C4-2B (cell line): ENCODE measurements around the gene KRT12.

Experiments used
- ZFX ChIP-seq: fragments of 450-650 bp; IDR thresholded peaks from 2 replicates; pipeline ENCODE4 v1.6.1; 2017
- TF ChIP-seq, protein P1 (sequence below): fragments of 450-650 bp; conservative IDR thresholded peaks from 2 replicates; pipeline ENCODE4 v1.5.1; 2017; ENCODE audit warnings: mild to moderate bottlenecking

DNA sequence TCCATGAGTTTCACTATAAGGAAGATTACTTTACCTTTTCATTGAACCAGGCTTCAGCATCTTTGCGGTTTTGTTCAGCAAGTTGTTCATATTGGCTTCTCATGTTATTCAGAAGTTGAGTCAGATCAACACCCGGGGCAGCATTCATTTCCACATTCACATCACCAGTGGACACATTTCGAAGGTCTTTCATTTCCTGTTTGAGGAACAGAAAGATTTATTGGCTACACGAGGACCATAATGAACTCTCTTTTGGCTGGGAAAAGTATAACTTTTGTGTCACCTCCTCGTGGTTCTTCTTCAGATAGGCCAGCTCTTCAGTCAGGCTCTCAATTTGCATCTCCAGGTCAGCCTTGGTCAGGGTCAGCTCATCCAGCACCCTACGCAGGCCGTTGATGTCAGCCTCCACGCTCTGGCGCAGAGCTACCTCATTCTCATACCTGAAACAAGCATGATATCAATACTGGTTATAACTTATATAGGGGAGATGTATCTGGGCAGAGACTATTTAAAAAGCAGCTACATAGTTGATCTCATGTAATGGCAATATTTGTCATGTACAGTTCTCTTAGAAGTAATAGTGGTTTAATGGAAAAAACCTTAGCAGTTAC lies 46.7 kb downstream of the KRT12 start:
- TF ChIP-seq, protein P1, sequence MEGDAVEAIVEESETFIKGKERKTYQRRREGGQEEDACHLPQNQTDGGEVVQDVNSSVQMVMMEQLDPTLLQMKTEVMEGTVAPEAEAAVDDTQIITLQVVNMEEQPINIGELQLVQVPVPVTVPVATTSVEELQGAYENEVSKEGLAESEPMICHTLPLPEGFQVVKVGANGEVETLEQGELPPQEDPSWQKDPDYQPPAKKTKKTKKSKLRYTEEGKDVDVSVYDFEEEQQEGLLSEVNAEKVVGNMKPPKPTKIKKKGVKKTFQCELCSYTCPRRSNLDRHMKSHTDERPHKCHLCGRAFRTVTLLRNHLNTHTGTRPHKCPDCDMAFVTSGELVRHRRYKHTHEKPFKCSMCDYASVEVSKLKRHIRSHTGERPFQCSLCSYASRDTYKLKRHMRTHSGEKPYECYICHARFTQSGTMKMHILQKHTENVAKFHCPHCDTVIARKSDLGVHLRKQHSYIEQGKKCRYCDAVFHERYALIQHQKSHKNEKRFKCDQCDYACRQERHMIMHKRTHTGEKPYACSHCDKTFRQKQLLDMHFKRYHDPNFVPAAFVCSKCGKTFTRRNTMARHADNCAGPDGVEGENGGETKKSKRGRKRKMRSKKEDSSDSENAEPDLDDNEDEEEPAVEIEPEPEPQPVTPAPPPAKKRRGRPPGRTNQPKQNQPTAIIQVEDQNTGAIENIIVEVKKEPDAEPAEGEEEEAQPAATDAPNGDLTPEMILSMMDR, result no peak
- no peak for TF ChIP-seq ZFX
